Measurements from ENCODE around the gene CACNB4. TPM values are rescaled to one million over a fixed set of nuclear protein-coding genes. Genes with fewer than 3 reads are reported as not detected.

Gene CACNB4
- total and polyA plus RNA-seq, 7 donors, result 0.23 to 4.4 (median 1.1) TPM

DNA sequence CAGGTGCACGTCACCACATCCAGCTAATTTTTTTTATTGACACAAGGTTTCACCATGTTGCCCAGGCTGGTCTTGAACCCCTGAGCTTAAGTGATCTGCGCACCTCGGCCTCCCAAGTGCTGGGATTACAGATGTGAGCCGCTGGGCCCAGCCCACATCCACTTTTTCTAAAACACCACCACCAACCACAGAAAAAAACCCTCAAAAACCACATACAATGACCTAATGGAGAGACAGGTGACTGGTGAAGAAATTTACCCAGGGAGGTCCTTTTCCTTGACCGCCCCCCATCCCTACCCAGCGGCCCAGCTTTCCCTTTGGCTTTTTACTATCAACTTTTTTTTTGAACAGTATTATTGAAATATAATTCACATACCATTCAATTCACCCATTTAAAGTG is 47.9 kb downstream of the CACNB4 start:
- Histone ChIP-seq H3K27ac (no peak overlapping the region), H3K36me3 (no peaks in the 10 kb centered on the region), H3K9me3 (no peaks in the 10 kb centered on the region), H3K4me3 (no peak overlapping the region), H3K27me3 (no peaks in the 10 kb centered on the region), H3K4me1 (no peaks in the 10 kb centered on the region)
- WGBS, 2 donors, result 81 to 92% methylated on average over 6 of the region's 6 CpGs
- intact Hi-C loops (cut with DNase I), result no loop called here
- no peak for DNase-seq
- no peak for TF ChIP-seq POLR2A (IDR thresholded peaks at IDR 0.05)
- TF ChIP-seq POLR2AphosphoS5 (IDR thresholded peaks at IDR 0.05), result no peak
- TF ChIP-seq, protein P1, sequence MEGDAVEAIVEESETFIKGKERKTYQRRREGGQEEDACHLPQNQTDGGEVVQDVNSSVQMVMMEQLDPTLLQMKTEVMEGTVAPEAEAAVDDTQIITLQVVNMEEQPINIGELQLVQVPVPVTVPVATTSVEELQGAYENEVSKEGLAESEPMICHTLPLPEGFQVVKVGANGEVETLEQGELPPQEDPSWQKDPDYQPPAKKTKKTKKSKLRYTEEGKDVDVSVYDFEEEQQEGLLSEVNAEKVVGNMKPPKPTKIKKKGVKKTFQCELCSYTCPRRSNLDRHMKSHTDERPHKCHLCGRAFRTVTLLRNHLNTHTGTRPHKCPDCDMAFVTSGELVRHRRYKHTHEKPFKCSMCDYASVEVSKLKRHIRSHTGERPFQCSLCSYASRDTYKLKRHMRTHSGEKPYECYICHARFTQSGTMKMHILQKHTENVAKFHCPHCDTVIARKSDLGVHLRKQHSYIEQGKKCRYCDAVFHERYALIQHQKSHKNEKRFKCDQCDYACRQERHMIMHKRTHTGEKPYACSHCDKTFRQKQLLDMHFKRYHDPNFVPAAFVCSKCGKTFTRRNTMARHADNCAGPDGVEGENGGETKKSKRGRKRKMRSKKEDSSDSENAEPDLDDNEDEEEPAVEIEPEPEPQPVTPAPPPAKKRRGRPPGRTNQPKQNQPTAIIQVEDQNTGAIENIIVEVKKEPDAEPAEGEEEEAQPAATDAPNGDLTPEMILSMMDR (IDR thresholded peaks at IDR 0.05), result no peak
- no peak for TF ChIP-seq EP300 (IDR thresholded peaks at IDR 0.05)

- TF ChIP-seq POLR2A (IDR thresholded peaks at IDR 0.05), result no peak
- TF ChIP-seq, protein P1 (IDR thresholded peaks at IDR 0.05), result no peak
- TF ChIP-seq EP300 (IDR thresholded peaks at IDR 0.05), result no peak
- DNase-seq, result no peak
- Histone ChIP-seq H3K36me3 (no peaks in the 10 kb centered on the region), H3K27me3 (no peaks in the 10 kb centered on the region), H3K27ac (no peak overlapping the region), H3K4me3 (no peak overlapping the region), H3K4me1 (no peaks in the 10 kb centered on the region), H3K9me3 (no peaks in the 10 kb centered on the region)
- intact Hi-C loops (cut with DNase I), result no loop called here
- 65 to 71% methylated on average over 3 of the region's 3 CpGs for WGBS, 2 donors
Measured at GRCh38 chr2:152050341-152050740, 48.5 kb downstream of the CACNB4 start.

DNA sequence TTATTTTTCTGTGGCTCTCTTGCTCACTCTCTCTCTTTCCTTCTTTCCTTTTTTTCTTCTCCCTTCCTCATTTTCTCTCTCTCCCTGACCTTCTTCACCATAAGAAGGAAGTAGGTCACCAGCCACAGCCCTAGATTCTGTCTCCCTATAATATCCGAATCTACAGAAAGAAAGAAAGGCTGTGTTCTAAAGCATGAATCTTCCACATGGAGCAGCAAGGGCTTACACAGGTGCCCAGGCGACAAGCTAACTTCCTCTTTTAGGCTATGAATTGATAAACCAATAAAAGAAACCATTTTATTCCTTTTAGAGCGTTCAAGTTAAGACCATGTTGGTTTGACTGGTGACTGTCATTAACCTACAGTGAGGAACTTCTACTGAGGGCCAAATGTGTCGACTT is 49.3 kb downstream of the CACNB4 start:
- intact Hi-C loops (cut with DNase I), result no loop called here
- Histone ChIP-seq H3K27me3 (no peaks in the 10 kb centered on the region), H3K27ac (no peak overlapping the region), H3K4me1 (no peaks in the 10 kb centered on the region), H3K4me3 (no peak overlapping the region), H3K9me3 (no peaks in the 10 kb centered on the region), H3K36me3 (no peaks in the 10 kb centered on the region)
- TF ChIP-seq, protein P1 (IDR thresholded peaks at IDR 0.05), result no peak
- no peak for TF ChIP-seq POLR2A (IDR thresholded peaks at IDR 0.05)
- TF ChIP-seq POLR2AphosphoS5 (IDR thresholded peaks at IDR 0.05), result no peak
- TF ChIP-seq EP300 (IDR thresholded peaks at IDR 0.05), result no peak
- WGBS, 2 donors, result 74 to 82% methylated on average over 4 of the region's 4 CpGs
- DNase-seq, result no peak

DNA sequence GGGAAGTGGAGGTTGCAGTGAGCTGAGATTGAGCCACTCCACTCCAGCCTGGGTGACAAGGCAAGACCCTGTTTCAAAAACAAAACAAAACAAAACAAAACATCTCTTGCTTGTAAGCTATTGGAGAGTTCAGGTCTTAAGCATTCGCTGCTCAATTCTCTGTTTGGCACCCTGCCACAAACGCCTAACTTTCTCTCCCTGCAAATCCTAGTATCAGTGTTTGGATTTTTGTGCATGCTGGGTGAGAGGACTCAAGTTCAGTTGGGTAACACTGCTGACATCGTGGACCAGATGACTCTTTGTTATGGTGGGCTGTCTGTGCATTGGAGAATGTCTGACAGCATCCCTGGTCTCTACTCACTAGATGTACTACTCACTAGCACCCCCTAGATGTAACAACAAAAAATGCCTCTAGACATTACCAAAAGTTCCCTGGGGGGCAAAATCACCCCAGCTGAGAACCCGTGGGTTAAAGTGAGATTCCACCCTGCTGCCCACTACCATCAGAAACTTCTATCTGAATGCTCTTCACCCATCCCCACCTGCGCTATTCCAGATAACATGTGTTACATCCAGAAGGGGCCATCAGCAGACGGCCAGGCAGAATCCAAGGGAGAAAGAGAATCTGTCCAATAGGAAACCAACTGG is 50.9 kb downstream of the CACNB4 start:
- intact Hi-C loops (cut with DNase I), result no loop called here
- WGBS, 2 donors, result 68 to 79% methylated on average over 6 of the region's 6 CpGs

More for the DNA sequence above, 50.9 kb downstream of the CACNB4 start:
- TF ChIP-seq POLR2A (IDR thresholded peaks at IDR 0.05) (no peak), POLR2AphosphoS5 (IDR thresholded peaks at IDR 0.05) (no peak), EP300 (IDR thresholded peaks at IDR 0.05) (no peak)
- TF ChIP-seq, protein P1 (IDR thresholded peaks at IDR 0.05), result no peak
- H3K4me3 ChIP-seq, result no peak overlapping the region
- no peak for DNase-seq
- H3K27me3 ChIP-seq, result no peaks in the 10 kb centered on the region
- no peaks in the 10 kb centered on the region for H3K4me1 ChIP-seq
- H3K27ac ChIP-seq, result no peak overlapping the region
- H3K9me3 ChIP-seq, result no peaks in the 10 kb centered on the region
- H3K36me3 ChIP-seq, result no peaks in the 10 kb centered on the region

Measured in sigmoid colon (tissue), 7 donors.